GM18526 (cell line): ENCODE measurements around the gene ANKS1B.

ENCODE experiments used
- POLR2A ChIP-seq: IDR thresholded peaks from 3 replicates; pipeline ENCODE4 v1.6.1; 2011; ENCODE audit not compliant: insufficient read length; ENCODE audit errors: extremely low read depth

Gene ANKS1B

GRCh38 chr12:99234702-99235101 lies 750.0 kb downstream of the ANKS1B start:
- TF ChIP-seq POLR2A = no peak

- TF ChIP-seq POLR2A = no peak
Measured at GRCh38 chr12:99232324-99232723, 752.4 kb downstream of the ANKS1B start.

- TF ChIP-seq POLR2A = no peak
Measured at GRCh38 chr12:99231031-99231430, 753.7 kb downstream of the ANKS1B start.

- TF ChIP-seq POLR2A = no peak
Measured at GRCh38 chr12:99224237-99224636, 760.5 kb downstream of the ANKS1B start.

GRCh38 chr12:99223579-99223978 lies 761.2 kb downstream of the ANKS1B start:
- no peak for TF ChIP-seq POLR2A

GRCh38 chr12:99213047-99213446 lies 771.7 kb downstream of the ANKS1B start:
- TF ChIP-seq POLR2A = no peak

- no peak for TF ChIP-seq POLR2A
Measured at GRCh38 chr12:99212275-99212674, 772.5 kb downstream of the ANKS1B start.

- TF ChIP-seq POLR2A = no peak
Measured at GRCh38 chr12:99205111-99205510, 779.6 kb downstream of the ANKS1B start.

GRCh38 chr12:99201906-99202645 lies 782.7 kb downstream of the ANKS1B start:
- no peak for TF ChIP-seq POLR2A

GRCh38 chr12:99200711-99201384 lies 783.9 kb downstream of the ANKS1B start:
- TF ChIP-seq POLR2A = no peak

- no peak for TF ChIP-seq POLR2A
Measured at GRCh38 chr12:99195474-99195873, 789.3 kb downstream of the ANKS1B start.

GRCh38 chr12:99192489-99192888 lies 792.2 kb downstream of the ANKS1B start:
- TF ChIP-seq POLR2A = no peak

- no peak for TF ChIP-seq POLR2A
Measured at GRCh38 chr12:99176871-99177270, 807.9 kb downstream of the ANKS1B start.

- no peak for TF ChIP-seq POLR2A
Measured at GRCh38 chr12:99170461-99170860, 814.3 kb downstream of the ANKS1B start.

GRCh38 chr12:99170037-99170436 lies 814.7 kb downstream of the ANKS1B start:
- TF ChIP-seq POLR2A = no peak

- no peak for TF ChIP-seq POLR2A
Measured at GRCh38 chr12:99157946-99158345, 826.8 kb downstream of the ANKS1B start.

GRCh38 chr12:99154983-99155336 lies 829.8 kb downstream of the ANKS1B start:
- TF ChIP-seq POLR2A = no peak
